Hypothalamus (tissue), 51 donors: ENCODE results near the gene PHYH.
"Not testable (repeated sequence)": the region's sequence is repeated elsewhere in the genome, so short reads cannot be mapped to it uniquely, and the experiment has no call there.

Experiments
- DNase-seq, 51 donors: peaks; one replicate each; lab custom pipeline; 2025; lab: John Stamatoyannopoulos, UW

The PHYH gene

DNA sequence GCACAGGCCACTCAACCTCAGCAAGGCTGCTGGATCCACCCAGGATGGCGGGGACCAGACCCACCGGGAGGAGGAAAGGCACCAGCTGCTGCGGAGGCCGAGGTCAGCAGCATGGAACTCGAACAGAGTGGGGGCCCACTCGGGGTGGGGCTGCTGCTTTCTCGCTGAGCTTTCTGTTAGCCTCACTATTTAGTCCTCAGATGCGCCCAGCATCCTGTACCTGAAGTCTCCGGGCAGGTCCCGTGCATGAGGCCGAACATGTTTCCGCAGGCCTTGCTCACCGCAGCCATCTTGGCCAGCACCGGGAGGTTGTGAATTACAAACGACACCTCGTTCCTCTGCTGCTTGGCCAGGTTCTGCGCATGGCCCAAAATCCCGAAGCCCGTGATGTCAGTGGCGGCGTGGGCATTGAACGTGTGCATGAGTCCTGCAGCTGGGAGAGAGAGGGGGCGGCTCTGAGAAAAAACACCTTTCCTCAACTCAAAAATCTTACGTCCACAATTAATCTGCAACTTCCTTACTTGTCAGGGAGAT is 22.8 kb upstream of the PHYH start:
- DNase-seq: no peak

GRCh38 chr10:13321576-13321975 is 21.7 kb upstream of the PHYH start:
- no peak for DNase-seq

GRCh38 chr10:13319166-13319565 is 19.3 kb upstream of the PHYH start:
- DNase-seq: no peak

DNA sequence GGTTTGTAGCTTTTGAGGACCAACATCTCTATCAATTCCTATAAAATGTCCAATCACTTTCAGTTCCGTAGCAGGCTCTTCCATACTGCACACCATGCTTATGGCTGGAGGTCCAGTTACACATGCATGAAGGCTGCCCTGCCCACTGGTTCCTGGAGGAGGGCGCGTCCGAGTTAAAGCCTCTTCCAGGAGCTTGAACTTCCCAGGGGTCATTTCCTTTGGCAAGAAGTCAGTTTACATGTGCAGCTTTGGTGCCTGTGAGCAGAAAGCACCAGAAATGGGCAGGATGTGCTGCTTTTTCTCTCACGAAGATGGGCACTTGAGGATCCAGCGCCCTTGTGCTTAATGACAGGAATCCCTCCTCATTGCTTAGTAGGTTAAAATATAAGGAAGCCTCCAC is 17.6 kb upstream of the PHYH start:
- DNase-seq: no peak

DNA sequence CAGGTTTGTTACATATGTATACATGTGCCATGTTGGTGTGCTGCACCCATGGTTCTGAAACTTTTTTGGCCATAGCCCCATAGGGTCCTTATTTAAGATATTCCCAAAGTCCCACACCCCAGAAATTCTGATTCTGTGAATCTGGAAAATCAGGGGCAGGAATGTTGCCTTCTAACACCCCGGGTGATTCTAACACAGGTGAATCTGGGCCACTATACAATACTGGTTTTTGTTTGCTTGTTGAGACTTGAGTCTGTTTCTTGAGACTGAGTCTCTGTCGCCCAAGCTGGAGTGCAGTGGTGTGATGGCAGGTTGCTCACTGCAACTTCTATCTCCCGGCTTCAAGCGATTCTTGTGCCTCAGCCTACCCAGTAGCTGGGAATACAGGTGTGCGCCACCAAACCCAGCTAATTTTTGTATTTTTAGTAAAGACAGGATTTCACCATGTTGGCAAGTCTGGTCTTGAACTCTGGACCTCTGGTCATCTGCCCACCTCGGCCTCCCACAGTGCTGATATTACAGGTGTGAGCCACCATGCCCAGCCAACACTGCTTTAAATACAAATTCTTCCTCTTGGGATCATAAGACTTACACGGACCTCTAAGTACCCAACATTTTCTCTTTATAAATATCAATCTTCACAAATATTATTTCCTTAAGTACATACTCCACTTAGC is 16.9 kb upstream of the PHYH start:
- DNase-seq: no peak

- DNase-seq: no peak
These were observed 15.5 kb upstream of the PHYH start for GRCh38 chr10:13315361-13315760.

DNA sequence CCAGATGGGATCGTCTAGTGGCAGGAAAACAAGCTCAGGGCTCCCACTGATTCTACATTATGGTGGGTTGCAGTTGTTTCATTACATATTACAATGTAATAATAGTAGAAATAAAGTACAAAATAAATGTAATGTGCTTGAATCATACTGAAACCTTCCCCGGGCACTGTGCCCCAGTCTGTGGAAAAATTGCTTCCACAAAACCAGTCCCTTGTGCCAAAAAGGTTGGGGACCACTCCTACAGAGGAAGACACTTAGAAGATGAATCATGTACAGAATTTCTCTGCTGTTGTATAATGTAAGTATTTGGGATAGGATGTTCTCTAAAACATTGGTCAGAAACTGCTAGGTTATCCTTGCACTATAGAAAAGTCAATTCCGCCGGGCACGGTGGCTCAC is 11.3 kb upstream of the PHYH start:
- no peak for DNase-seq

GRCh38 chr10:13310518-13311176 is 10.8 kb upstream of the PHYH start:
- no peak for DNase-seq

DNA sequence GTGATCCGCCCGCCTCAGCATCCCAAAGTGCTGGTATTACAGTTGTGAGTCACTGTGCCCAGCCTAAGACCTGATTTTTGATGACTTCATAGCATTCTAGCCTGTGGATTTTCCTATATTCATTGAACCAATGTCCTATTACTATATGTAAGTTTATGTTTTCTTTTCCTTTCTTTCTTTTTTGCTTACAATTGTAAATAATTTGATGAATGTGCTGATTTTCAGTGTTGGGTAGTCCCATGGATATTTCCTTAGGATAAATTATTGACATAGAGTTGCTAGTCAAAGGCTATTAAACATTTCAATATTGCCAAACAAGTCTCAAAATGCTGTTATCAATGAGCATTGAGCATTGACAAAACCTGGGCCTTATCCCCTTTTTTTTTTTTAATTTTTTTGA is 9.9 kb upstream of the PHYH start:
- DNase-seq: no peak

GRCh38 chr10:13308096-13308495 is 8.2 kb upstream of the PHYH start:
- no peak for DNase-seq

- no peak for DNase-seq
These were observed 6.2 kb upstream of the PHYH start for GRCh38 chr10:13306103-13306502.

DNA sequence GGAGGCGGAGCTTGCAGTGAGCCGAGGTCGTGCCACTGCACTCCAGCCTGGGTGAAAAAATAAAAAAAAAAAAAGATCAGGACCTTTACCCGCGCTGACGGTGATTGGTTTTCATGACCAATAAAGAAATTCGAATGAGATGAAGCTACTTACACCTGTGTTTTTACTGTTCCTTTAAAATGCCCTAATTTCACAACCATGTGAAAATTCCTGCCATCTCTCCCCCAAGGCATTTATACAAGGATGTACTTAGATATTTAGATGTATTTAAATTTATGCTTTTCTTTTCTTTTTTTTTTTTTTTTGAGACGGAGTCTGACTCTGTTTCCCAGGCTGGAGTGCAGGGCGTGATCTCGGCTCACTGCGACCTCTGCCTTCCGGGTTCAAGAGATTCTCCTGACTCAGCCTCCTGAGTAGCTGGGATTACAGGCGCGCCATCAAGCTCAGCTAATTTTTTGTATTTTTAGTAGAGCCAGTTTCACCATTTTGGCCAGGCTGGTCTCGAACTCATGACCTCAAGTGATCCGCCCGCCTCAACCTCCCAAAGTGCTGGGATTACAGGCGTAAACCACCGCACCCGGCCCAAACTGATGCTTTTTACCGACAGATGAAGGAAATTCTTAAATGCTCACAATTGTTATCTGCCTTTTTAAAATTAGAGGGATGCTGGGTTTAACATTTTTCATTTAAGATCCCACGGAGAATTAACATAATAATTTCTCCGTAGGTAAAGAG is 3.1 kb upstream of the PHYH start:
- DNase-seq: no peak

- DNase-seq: no peak
These were observed 972 bp downstream of the PHYH start for GRCh38 chr10:13298748-13299436.

DNA sequence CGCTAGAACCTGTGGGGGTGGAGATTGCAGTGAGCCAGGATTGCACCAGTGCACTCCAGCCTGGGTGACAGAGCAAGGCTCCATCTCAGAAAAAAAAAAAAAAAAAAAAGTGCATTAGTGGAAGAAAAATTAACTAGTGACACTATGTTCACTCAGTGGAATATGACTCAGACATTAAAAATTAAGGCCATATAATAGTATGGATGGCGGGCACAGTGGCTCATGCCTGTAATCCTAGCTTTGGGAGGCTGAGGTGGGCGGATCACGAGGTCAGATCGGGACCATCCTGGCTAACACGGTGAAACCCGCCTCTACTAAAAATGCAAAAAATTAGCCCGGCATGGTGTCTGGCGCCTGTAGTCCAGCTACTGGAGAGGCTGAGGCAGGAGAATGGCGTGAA is 3.4 kb downstream of the PHYH start:
- no peak for DNase-seq

- DNase-seq: no peak
These were observed 5.1 kb downstream of the PHYH start for GRCh38 chr10:13294784-13295183.

DNA sequence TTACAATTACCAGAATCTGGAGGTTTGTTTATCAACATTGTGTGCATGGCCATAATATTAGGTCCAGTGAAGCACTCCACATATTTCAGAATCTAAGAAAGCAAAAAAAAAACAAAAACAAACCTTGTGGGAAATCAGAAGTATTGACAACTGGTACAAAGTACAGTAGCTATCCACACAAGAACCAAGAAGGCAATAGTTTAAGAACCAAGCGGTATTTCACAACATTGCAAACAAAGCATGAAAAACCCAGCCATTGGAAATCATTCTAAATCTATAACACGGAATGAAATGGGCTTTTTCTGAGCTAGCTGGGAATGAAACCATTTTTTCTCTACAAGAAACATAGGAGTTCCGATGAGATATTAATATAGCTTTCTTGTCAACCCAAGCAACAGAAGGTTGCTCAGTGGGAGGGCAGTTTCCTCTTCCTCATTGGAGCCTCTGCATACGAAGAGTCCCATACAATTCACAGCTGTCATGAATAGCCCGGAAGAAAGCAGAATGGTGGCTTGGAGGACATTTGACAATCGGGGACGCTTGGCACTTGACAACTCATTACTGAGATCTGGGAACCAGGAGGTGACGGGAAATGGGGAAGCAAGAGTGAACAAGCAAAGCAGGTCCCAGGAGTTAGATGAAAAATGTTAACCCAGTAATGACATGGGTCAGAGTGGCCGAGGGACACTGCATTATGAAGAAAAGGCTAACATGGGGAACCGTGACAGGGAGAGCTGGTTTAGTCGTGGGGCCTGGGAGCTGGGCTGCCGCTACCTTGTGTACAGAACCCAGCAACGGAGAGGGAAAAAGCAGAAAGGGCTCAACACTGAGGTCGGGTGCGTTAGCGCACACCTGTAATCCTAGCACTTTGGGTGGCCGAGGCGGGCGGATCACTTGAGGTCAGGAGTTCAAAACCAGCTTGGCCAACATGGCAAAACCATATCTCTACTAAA is 7.8 kb downstream of the PHYH start:
- no peak for DNase-seq

DNA sequence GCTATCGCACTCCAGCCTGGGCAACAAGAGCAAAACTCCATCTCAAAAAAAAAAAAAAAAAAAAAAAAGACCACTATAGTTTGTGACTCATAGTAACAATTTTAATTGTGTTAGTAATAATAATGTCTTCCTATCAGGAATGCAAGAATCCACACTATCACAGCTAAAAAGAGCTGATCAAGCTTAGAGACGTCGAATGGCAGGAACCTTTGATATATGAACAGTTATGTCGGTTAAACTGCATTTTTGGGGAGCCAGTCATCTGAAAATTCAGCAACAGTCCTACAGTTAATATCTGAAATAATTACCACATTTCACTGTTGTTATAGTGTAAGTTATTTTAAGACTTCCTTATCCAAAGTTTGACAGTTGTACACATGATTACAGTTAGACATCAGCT is 8.8 kb downstream of the PHYH start:
- DNase-seq: no peak

DNA sequence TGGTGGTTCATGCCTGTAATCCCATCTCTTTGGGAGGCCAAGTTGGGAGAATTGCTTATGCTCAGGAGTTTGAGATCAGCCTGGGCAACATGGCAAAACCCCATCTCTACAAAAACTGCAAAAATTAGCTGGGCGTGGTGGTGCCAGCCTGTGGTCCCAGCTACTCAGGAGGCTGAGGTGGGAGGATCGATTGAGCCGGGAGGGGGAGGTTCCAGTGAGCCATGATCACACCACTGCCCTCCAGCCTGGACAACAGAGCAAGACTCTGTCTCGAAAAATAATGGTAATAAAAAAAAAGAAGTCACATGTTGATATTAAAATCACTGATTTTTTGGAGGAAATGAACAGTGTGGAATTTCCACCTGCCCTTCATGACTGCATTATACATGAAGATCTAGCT is 15.8 kb downstream of the PHYH start:
- no peak for DNase-seq

GRCh38 chr10:13282348-13282747 is 17.5 kb downstream of the PHYH start:
- DNase-seq: not testable (repeated sequence)

- DNase-seq: no peak
These were observed 23.0 kb downstream of the PHYH start for GRCh38 chr10:13276749-13277365.
